ENCODE measurements around the gene IARS2.
"Not testable (repeated sequence)": the region's sequence is repeated elsewhere in the genome, so short reads cannot be mapped to it uniquely, and the experiment has no call there.

IARS2 gene

DNA sequence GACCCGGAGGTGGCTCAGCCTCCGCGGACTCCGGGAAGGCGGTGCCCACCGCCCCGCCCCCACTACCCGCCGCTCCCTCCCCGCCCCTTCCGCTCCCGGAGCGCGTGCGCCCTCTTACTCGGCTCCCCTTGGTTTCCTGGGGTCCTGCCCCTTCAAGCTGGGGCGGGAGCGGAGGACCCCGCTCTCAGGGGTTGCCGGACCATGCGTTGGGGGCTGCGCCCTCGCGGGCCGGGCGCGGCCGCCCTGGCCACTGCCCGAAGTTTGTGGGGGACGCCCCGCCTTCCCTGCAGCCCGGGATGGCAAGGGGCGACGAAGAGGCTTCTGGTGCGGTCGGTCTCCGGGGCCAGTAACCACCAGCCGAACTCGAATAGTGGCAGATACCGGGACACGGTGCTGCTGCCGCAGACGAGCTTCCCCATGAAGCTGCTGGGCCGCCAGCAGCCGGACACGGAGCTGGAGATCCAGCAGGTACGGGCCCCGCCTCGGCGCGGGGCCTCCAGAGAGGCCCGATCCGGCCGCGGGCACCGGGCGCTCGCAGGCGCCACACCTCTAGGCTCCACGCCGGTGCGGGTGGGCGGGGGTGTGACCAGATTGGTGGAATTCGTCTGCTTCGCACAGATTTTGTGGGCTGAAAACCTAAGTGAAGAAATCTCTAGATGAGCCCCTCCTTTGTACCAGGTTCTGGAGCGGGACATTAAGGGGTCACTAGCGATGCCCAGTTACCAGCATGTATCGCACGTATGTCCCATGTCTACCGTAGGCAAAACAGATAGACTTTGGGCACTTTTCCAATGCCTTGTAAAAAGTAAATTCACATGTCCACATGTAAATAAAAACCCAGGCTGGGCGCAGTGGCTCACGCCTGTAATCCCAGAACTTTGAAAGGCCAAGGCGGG is at the start of gene IARS2:
Gene IARS2 (plus strand): TSS at position 117 of the 896 bp plus-strand sequence. CDS start 85 bp downstream, at position 202.
- peak; percentile 88 for DNase-seq (ENCODE audit: low read depth)

DNA sequence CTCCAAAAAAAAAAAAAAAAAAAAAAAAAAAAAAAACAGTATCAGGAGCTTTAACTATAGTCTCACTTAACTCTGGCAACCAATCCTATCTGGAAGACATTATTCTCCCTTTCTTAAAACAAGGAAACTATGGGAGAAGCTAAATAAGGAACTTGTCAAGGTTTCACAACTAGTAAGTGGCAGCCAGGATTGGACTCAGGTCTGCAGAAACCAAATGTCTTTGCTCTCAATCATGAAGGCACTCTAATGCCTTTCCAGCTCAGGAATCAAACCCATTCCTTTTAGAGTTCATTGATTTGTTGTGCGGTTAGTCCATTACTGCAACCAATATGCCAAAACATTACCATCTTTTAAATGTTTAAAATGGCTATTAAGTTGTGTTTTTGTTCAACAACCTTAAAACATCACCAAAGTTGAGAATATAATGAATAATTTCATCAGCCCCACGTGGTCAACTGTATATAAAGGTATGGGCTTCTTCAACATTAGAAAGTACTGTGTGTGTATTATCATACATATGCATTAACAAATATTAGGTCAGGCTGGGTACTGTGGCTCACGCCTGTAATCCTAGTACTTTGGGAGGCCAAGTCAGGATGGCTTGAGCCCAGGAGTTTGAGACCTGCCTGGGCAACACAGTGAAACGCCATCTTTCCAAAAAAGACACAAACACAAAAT is 49.1 kb upstream of the IARS2 start:
- no peak for DNase-seq (ENCODE audit: low read depth)

DNA sequence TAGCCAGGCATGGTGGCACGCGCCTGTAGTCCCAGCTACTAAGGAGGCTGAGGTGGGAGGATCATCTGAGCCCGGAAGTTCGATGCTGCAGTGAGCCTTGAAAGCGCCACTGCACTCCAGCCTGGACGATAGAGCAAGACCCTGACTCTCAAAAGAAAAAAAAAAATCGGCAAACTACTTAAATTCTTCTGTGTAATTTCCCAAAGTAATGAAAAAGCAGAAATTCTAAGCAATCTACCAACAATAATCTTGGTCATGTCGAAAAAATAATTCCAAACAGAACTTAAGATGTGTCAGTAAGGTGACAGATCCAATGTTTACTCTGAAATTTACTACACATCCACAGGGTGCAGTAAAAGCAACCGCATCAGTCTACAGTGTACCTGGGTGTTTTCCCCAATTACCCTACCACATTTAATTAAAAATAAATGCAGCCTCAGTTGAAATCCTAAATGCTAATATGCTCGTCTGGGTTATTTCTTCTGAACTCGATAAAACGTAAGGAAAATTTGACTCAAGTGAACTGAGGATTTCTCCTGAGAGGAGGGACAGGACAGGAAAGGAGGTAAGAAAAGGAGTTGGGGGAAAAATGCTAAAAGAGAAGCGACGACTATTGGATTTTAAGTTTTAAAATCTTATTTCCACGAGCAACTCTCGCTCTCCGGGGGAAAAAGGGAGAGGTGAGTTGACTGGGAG is 48.4 kb upstream of the IARS2 start:
- no peak for DNase-seq (ENCODE audit: low read depth)

DNA sequence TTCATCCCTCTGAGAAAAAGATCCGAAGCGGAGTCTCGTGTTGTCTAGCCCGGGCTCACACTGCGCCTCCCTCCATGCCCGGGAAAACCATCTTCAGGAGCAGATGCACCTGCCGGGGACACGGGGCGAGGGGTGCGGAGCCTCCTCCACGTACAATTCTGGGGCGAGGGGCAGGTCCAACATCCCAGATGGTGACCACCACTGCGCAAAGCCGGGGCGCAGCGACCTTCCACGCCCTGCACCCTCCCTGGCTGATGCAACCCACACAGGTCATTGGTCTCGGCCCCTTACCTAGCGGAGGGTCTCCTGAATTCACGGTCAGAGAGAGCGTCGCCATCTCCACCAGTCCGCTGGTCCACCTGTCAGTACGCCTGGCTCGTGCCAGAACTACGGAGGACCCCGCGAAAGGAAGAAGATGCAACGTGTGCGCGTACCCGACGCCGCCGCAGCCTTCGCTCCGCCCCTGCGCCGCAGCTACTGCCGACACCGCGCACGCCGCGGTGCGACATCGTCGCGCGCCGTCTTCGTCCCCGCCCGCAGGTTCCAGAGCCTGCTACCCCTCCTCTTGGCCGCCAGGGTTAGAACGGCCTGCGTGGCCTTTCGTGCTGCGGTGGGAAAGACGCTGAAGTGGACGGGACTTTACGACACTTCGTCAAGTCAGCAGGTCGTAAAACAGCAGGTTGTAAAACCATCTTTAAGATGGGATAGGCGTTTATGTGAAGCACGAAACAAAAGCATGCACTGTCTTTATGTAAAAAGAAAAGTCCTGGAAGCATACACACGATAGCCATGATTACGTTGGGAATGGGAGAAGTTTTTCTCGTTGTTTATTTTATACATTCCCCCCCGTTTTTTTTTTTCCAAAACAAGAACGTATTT is 47.6 kb upstream of the IARS2 start, which contains the start of gene EPRS1:
Gene EPRS1 (minus strand): TSS at position 454 of the 879 bp plus-strand sequence. CDS start 117 bp downstream, at position 337.
- peak; percentile 91 for DNase-seq (ENCODE audit: low read depth)

DNA sequence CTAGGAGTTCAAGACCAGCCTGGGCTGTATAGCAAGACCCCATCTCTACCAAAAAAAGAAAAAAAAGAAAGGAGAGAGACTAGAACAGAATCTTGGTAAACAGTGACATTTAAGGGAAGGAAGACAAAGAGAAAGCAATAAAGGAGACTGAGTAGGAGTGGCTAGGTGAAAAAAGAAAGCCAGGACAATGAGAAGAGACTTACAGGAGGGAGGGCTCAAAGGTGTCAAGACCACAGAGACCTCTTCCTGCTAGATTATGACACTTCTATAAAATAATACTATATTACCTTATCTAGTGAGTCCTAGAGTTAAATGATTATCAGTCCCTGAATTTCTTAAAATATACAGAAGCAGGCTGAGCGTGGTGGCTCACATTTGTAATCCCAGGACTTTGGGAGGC is 37.6 kb upstream of the IARS2 start:
- no peak for DNase-seq (ENCODE audit: low read depth)

DNA sequence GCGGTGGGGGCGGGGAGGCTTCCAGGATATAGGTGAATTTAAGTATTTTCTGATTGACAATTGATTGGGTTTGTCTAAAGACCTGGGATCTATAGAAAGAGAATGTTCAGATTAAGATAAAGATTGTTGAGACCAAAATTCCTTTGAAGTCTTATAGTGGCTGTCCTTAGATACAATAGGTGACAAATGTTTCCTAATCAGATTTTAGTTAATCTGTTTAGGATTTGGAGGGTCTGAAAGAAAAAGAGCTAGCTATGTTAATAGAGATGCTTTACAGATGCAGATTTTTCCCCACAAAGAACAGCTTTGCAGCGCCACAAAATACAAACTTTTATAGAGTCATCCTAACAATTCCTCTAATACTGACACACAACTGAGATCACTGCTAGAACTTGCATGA is 33.1 kb upstream of the IARS2 start:
- no peak for DNase-seq (ENCODE audit: low read depth)

DNA sequence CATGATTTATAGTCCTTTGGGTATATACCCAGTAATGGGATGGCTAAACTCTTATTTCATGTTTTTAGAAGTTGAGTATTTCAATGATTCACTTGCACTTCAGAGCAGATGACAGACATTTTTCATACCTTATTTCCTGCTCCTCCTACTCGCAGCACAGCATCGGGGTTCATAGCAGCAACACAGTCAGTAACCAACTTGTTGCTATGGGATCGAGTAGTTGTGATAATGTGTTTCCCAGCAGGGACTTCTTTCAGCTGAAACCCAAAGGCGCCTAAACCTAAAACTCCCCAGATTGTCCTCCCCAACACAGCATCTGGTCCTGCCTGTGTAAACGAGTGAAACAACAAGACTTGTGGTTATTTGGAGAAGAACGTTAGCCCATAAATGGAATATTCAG is 31.3 kb upstream of the IARS2 start:
- no peak for DNase-seq (ENCODE audit: low read depth)

DNA sequence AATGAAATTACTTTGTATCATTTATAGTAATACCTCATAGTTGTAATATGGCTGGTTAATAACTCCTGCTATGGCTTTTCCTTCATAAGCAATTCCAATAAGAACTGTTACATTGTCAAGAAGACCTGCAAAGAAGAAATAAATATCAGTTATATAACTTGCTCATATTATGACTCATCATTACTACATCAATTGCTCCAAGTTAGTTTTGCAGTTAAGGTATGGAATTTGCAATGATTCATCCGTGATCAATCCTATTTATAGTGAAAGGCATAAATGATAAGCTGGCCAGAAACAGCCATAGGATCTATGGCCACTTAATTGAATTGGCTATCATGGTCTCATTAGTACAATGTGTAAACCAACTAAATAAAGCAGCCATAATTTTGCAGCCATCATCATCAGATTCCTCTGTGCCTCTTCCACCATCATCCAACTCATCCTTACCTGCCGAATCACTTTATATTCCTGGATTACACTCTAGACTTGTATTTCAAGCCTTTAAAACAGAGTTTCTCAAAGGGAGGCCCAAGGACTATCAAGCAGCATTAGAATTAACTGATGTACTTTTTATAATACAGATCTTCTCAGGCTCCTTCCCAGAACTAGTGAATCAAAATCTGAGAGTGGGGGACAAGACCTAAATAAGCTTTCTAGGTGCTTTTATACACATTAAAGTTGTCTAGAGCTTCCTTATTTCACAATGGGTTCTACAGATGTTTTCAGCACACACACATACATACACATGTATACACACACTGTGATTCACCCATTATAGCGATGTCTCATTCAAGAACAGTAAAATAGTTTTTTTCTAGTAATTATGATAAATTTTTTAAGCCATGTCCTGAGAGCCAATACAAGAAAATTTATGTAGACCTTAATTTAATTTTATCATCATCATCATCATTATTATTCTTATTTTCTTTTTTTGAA is 26.4 kb upstream of the IARS2 start:
- DNase-seq (ENCODE audit: low read depth), result no peak

DNA sequence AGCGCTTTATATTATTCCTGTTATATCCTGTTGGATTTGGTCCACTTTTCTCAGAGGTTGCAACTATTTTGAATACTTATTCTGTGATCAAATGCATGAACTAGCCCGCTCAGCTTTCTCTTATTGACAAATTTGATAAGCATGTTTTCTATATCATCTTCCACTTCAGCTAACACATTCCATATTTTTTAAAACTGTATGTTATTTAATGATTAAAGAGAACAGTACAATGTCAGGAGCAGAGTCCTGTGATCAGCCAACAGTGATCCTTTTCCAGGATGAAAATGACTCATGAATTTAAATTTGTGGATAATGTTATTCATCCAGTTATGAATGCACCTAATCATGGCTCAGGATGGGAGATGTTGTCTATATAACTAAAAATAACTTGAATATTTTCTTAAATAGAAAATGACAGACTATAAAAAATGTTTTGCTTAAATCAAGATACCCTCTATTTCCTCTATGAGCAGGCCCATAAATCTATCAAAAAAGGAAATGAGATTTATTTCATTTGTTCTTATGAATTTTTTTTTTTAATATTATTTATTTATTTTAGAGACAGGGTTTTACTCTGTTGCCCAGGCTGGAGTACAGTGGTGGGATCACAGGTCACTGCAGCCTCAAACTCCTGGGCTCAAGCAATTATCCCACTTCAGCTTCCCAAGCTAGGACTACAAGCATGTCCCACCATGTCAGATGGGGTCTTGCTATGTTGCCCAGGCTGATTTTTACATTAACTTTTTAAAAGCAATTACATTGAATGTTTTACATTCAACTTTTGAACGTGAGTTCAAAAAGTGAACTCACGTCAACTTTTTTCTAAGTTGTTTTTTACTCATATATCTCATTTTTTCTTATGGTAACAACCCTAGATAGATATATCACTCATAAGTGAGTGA is 16.8 kb upstream of the IARS2 start:
- no peak for DNase-seq (ENCODE audit: low read depth)

DNA sequence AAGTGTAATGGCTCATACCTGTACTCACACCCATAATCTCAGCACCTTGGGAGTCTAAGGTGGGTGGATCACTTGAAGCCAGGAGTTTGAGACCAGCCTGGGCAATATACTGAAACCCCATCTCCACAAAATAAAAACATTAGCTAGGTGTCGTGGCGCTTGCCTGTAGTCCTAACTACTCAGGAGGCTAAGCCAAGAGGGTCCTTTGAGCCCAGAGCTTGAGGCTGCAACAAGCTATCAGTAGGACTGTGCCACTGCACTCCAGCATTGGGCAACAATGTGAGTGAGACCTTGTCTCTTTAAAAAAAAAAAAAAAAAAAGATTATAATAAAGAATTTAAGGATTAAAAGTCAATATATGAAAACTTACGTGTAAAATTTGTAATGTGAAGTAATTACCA is 16.0 kb upstream of the IARS2 start:
- DNase-seq (ENCODE audit: low read depth), result no peak

DNA sequence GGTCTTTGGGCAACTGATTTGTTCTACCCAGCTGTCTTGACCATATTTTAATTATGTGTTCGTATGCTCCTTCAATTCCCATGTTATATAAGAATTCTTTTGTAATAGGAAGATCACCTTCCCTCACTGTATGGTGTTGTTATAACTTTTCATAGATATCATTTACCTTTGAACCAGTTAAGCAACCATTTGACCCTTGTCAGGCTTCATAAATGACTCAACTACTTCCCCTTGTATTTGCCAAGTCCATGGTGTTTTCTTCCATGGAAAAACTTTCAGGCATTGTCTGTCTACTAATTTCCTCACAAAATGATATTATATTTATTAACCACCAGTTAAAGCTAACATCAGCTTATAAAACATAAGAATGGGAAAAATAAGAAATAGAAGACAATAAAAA is 9.5 kb upstream of the IARS2 start:
- no peak for DNase-seq (ENCODE audit: low read depth)

DNA sequence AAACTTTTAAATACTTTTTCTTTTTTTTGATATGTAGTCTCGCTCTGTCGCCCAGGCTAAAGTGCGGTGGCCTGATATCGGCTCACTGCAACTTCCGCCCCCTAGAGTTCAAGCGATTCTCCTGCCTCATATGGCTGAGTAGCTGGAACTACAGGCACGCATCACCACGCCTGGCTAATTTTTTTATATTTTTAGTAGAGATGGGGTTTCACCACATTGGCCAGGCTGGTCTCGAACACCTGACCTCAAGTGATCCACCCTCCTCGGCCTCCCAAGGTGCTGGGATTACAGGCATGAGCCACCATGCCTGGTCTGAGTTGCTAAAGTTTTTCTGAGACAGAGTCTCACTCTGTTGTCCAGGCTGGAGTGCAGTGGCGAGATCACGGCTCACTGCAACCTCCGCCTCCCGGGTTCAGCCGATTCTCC is 7.7 kb upstream of the IARS2 start:
- DNase-seq (ENCODE audit: low read depth), result not testable (repeated sequence)

DNA sequence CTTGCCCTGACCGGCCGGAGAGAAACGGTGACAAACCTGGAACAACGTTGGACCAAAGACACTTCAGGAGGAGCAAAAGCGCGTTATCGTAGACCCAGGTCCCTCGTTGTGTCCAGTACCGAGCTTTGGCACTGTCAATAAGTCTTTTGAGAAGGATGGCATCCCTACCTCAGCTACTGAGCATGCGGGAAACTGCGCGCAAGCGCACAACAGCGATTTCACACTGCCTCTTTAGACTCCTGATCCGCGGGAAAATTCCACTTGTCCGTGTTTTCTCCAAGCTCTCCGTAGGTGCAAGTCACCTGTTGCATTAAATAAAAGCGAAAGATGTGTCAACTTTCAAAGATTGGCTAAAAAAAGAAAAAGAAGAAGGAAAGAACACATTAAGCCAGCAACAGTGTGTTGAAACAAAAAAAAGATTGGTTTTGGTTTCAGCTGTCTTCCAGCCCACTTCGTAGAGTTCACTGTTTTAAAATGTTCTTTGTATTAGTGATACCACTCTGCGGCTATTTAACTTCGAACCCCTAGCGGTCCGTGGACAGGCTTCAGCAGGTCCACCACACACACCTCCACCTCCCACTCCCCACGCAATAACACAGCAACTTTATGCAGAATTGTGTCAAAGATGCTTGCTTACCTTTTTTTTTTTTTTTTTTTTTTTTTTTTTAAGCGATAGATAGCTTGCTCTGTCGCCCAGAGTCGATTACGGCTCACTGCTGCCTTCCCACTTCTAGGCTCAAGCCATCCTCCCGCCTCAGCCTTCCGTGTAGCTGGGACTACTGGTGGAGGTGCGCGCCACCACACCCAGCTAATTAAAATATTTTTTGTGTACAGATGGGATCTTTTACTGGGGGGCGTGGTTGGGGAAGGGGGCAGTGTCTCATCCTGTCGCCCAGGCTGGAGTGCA is 4.0 kb upstream of the IARS2 start, which contains the start of gene BPNT1:
Gene BPNT1 (minus strand): TSS at position 139 of the 907 bp plus-strand sequence. CDS start 9,942 bp downstream, outside the sequence.
- DNase-seq (ENCODE audit: low read depth), result peak; percentile 95

DNA sequence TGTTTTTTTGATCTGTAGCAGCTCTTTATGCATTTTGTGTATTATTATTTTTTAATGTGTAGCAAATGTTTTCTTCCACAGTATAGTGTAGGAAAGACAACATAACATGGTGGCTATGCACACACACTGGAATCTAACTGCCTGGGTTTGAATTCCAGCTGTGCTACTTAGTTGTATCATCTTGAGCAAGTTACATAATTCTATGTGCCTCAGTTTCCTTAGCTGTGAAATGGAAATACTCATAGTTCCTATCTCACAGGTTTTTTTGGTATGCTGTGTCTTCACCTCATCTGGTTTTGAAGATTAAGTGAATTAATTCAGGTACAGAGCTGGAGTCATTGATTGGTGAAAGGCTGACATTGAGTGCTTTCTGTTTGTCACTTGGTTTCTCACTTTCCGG is 1.2 kb upstream of the IARS2 start:
- no peak for DNase-seq (ENCODE audit: low read depth)

DNA sequence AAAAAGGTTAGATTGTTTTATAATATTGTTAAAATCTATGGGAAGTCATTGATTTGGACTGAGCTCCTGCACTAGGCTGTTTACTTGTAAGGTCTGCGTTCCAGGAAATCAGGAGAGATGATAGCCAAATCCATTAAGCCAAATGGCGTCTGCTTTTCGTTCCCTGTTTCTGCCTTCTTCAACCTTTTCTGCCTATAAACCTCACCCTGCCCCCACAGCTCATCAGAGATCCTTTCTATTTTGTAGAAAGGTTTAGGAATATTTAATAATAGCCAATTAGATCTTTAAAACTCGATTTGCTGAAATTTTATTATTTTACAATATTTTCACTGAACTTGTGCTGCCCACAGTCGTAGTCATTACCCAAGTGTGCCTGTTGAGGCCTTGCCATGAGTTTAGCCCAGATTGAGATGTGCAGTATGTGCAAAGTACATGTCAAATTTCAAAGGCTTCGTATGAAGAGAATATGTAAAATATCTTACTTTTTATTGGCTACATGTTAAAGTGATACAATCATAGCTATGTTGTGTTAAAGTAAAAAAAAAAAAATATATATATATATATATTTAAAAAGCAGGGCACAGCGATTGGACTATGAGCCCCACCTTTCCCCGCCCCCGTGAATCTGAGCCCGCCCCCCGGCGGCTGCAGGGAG is 444 bp upstream of the IARS2 start:
- no peak for DNase-seq (ENCODE audit: low read depth)

DNA sequence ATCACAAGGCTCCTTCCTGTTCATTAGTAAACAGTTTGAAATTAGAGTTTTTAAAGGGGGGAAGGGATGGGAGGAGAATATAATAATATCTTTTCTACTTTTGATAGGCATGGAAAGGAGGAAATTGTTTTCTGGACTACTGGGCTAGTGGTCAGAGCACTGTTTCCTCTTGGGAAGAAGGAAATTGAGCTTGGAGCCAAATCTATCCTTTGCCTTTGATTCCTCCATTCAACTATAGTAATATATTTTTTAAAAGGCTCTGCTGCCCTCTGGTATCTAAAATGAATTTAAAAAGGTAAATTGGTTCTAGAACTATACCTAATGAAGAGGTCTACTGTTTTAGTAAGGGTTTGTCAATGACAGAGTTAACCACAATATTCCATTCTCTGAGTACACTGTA is 5.9 kb downstream of the IARS2 start:
- DNase-seq (ENCODE audit: low read depth), result no peak

DNA sequence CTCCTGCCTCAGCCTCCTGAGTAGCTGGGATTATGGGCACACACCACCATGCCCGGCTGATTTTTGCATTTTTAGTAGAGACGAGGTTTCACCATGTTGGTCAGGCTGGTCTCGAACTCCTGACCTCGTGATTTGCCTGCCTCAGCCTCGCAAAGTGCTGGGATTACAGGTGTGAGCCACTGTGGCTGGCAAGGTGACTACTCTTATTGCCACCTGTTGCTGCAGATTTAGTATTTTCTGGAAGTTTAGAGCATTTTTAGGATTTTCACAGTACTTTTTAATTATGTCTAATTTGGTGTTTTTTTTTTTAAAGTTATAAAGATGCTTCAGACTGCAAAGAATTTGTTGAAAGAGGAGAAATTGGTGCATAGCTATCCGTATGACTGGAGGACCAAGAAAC is 16.5 kb downstream of the IARS2 start:
- DNase-seq (ENCODE audit: low read depth), result not testable (repeated sequence)

DNA sequence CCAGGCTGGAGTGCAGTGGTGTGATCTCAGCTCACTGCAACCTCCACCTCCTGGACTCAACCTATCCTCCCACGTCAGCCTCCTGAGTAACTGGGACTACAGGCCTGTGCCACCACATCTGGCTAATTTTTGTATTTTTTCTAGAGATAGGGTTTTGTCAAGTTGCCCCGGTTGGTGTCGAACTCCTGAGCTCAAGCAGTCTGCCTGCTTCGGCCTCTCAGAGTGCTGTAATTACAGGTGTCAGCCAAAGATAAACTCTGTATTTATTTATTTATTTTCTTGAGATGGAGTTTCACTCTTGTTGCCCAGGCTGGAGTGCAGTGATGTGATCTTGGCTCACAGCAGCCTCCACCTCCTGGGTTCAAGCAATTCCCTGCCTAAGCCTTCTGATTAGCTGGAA is 18.7 kb downstream of the IARS2 start:
- not testable (repeated sequence) for DNase-seq (ENCODE audit: low read depth)
